Measurements from ENCODE around the gene SFTA2.
"Not testable (repeated sequence)": the region's sequence is repeated elsewhere in the genome, so short reads cannot be mapped to it uniquely, and the experiment has no call there.

Gene SFTA2

DNA sequence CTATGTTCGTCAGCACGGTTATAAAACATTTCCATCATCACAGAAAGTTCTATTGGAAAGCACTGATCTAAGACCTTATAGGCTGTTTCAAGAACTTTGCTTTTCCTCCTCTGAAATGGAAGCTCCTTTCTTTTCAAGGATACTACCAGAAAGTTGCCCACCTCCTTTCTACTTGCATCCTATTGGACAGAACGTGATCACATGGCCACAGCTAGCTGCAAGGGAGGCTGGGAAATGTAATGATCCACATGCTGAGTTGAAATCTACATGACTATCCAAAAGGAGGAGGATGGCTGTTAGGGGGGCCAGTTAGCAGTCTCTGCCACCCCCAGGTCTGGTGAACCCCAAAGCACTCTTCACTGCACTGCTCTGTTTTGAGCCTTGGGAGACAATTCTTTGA lies 3.3 kb downstream of the SFTA2 start:
- Histone ChIP-seq H3K36me3 (ENCODE audit: control insufficient read depth in 2 of 2, insufficient read depth in 1 of 2, low read length in 2 of 2) (peaks cover 10 to 44% of the 10 kb centered on the region in 2 experiments; a peak in 2 of 3 replicates), H3K9me3 (ENCODE audit: control insufficient read depth, insufficient read depth, low read depth, low read length) (no peaks in the 10 kb centered on the region), H3K27ac (ENCODE audit: extremely low read depth, low read depth, low read length) (no peak overlapping the region), H3K4me3 (ENCODE audit: low read depth, low read length) (no peak overlapping the region), H3K4me1 (ENCODE audit: control insufficient read depth, insufficient read depth, low read length) (no peaks in the 10 kb centered on the region)
- CTCF ChIA-PET, result interaction anchor here (0.6 to 2.9 kb wide), 3 partner anchors 13 to 142 kb away, joined by 3 to 15 read pairs (median 4); no protein-coding TSS in a partner anchor
- POLR2A ChIA-PET, result interaction anchor here (1.5 kb wide), 1 partner anchor 10 kb away, joined by 5 read pairs; no protein-coding TSS in a partner anchor
- TF ChIP-seq ZNF433 (tag by site-specific recombination; IDR thresholded peaks at IDR 0.05; ENCODE audit: low read depth) (no peak), ZNF140 (tag by site-specific recombination; IDR thresholded peaks at IDR 0.05) (no peak), ZNF48 (tag by site-specific recombination; IDR thresholded peaks at IDR 0.05) (no peak), RBAK (tag by site-specific recombination; IDR thresholded peaks at IDR 0.05) (no peak), ZBTB48 (tag by site-specific recombination; IDR thresholded peaks at IDR 0.05) (no peak), ZNF624 (tag by site-specific recombination; IDR thresholded peaks at IDR 0.05) (no peak), ZNF302 (tag by site-specific recombination; IDR thresholded peaks at IDR 0.05; ENCODE audit: low read depth) (no peak)

DNA sequence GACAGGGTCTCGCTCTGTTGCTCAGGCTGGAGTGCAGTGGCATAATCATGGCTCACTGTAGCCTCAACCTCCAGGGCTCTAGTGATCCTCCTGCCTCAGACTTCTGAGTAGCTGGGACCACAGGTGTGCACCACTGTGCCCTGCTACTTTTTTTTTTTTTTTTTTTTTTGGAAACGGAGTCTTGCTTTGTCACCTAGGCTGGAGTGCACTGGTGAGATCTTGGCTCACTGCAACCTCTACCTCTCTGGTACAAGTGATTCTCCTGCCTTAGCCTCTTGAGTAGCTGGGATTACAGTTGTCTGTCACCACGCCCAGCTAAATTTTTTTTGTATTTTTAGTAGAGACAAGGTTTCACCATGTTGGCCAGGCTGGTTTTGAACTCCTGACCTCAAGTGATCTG lies 4.9 kb downstream of the SFTA2 start:
- ChIA-PET POLR2A (interaction anchor here (0.6 to 1.5 kb wide), 4 partner anchors 8 to 312 kb away, joined by 3 to 7 read pairs (median 5); partner anchors contain the start of gene MUC21), CTCF (interaction anchor here (1.0 to 2.9 kb wide), 3 partner anchors 11 to 211 kb away, joined by 4 to 15 read pairs (median 4); partner anchors contain the start of gene PSORS1C2)
- H3K9me3 ChIP-seq (ENCODE audit: control insufficient read depth, insufficient read depth, low read depth, low read length); H3K4me1 ChIP-seq (ENCODE audit: control insufficient read depth, insufficient read depth, low read length); H3K4me3 ChIP-seq (ENCODE audit: low read depth, low read length); H3K27ac ChIP-seq (ENCODE audit: extremely low read depth, low read depth, low read length): not testable (repeated sequence)
- peaks cover 10 to 60% of the 10 kb centered on the region in 2 experiments; a peak in 2 of 3 replicates for H3K36me3 ChIP-seq (ENCODE audit: control insufficient read depth in 2 of 2, insufficient read depth in 1 of 2, low read length in 2 of 2)

DNA sequence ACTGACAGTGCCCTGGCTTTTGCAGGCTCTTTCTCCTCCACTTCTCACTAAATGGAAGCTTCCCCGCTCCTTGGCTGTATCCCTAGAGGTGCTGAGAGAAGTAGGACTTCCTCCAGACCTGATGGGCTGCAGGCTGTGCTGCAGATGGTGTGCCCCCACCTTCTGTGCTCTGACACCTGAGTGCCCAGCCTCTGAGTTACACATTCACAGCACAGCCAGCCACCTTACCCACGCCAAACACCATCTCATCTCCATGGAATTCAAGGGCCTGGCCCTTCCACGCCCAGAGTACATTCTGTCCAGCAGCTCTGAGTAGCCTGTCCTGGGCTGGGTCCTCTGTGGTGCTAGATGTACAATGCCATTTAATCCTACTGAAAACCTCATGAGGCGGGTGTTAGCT lies 5.3 kb downstream of the SFTA2 start:
- no peaks in the 10 kb centered on the region for H3K9me3 ChIP-seq (ENCODE audit: control insufficient read depth, insufficient read depth, low read depth, low read length)
- H3K27ac ChIP-seq (ENCODE audit: extremely low read depth, low read depth, low read length), result no peak overlapping the region
- H3K36me3 ChIP-seq (ENCODE audit: control insufficient read depth in 2 of 2, insufficient read depth in 1 of 2, low read length in 2 of 2), result peaks cover 10 to 64% of the 10 kb centered on the region in 2 experiments; a peak in 2 of 3 replicates
- CTCF ChIA-PET, result interaction anchor here (0.9 to 2.9 kb wide), 4 partner anchors 11 to 212 kb away, joined by 3 to 15 read pairs (median 4); partner anchors contain the start of gene PSORS1C2
- H3K4me3 ChIP-seq (ENCODE audit: low read depth, low read length), result no peak overlapping the region
- H3K4me1 ChIP-seq (ENCODE audit: control insufficient read depth, insufficient read depth, low read length), result no peaks in the 10 kb centered on the region
- TF ChIP-seq KLF7 (tag by site-specific recombination; IDR thresholded peaks at IDR 0.05; ENCODE audit: borderline replicate concordance) (no peak), ZNF777 (tag by site-specific recombination; IDR thresholded peaks at IDR 0.05; ENCODE audit: borderline replicate concordance) (no peak), GLI2 (tag by site-specific recombination; IDR thresholded peaks at IDR 0.05; ENCODE audit: borderline replicate concordance, low read depth) (no peak), ZNF426 (tag by site-specific recombination; IDR thresholded peaks at IDR 0.05) (no peak), KLF9 (tag by site-specific recombination; IDR thresholded peaks at IDR 0.05; ENCODE audit: low read depth) (no peak), ZNF2 (tag by site-specific recombination; IDR thresholded peaks at IDR 0.05) (no peak), ZNF350 (tag by site-specific recombination; IDR thresholded peaks at IDR 0.05) (no peak), ZNF302 (tag by site-specific recombination; IDR thresholded peaks at IDR 0.05; ENCODE audit: low read depth) (no peak), HOXD13 (CRISPR knock-in tag; IDR thresholded peaks at IDR 0.05; ENCODE audit: borderline replicate concordance) (no peak), KLF16 (tag by site-specific recombination; IDR thresholded peaks at IDR 0.05) (no peak), HOXA7 (CRISPR knock-in tag; IDR thresholded peaks at IDR 0.05; ENCODE audit: borderline replicate concordance) (no peak)
- TF ChIP-seq, protein P1, sequence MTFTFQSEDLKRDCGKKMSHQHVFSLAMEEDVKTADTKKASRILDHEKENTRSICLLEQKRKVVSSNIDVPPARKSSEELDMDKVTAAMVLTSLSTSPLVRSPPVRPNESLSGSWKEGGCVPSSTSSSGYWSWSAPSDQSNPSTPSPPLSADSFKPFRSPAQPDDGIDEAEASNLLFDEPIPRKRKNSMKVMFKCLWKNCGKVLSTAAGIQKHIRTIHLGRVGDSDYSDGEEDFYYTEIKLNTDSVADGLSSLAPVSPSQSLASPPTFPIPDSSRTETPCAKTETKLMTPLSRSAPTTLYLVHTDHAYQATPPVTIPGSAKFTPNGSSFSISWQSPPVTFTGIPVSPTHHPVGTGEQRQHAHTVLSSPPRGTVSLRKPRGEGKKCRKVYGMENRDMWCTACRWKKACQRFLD (tag by site-specific recombination; IDR thresholded peaks at IDR 0.05), result no peak
- TF ChIP-seq, protein P2, sequence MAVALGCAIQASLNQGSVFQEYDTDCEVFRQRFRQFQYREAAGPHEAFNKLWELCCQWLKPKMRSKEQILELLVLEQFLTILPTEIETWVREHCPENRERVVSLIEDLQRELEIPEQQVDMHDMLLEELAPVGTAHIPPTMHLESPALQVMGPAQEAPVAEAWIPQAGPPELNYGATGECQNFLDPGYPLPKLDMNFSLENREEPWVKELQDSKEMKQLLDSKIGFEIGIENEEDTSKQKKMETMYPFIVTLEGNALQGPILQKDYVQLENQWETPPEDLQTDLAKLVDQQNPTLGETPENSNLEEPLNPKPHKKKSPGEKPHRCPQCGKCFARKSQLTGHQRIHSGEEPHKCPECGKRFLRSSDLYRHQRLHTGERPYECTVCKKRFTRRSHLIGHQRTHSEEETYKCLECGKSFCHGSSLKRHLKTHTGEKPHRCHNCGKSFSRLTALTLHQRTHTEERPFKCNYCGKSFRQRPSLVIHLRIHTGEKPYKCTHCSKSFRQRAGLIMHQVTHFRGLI (tag by site-specific recombination; IDR thresholded peaks at IDR 0.05), result no peak
- TF ChIP-seq, protein P3, sequence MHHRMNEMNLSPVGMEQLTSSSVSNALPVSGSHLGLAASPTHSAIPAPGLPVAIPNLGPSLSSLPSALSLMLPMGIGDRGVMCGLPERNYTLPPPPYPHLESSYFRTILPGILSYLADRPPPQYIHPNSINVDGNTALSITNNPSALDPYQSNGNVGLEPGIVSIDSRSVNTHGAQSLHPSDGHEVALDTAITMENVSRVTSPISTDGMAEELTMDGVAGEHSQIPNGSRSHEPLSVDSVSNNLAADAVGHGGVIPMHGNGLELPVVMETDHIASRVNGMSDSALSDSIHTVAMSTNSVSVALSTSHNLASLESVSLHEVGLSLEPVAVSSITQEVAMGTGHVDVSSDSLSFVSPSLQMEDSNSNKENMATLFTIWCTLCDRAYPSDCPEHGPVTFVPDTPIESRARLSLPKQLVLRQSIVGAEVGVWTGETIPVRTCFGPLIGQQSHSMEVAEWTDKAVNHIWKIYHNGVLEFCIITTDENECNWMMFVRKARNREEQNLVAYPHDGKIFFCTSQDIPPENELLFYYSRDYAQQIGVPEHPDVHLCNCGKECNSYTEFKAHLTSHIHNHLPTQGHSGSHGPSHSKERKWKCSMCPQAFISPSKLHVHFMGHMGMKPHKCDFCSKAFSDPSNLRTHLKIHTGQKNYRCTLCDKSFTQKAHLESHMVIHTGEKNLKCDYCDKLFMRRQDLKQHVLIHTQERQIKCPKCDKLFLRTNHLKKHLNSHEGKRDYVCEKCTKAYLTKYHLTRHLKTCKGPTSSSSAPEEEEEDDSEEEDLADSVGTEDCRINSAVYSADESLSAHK (tag by site-specific recombination; IDR thresholded peaks at IDR 0.05), result no peak
- TF ChIP-seq, protein P4, sequence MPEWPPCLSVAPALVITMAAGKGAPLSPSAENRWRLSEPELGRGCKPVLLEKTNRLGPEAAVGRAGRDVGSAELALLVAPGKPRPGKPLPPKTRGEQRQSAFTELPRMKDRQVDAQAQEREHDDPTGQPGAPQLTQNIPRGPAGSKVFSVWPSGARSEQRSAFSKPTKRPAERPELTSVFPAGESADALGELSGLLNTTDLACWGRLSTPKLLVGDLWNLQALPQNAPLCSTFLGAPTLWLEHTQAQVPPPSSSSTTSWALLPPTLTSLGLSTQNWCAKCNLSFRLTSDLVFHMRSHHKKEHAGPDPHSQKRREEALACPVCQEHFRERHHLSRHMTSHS (tag by site-specific recombination; IDR thresholded peaks at IDR 0.05), result no peak
- POLR2A ChIA-PET, result interaction anchor here (0.6 to 1.5 kb wide), 4 partner anchors 11 to 312 kb away, joined by 3 to 7 read pairs (median 4); partner anchors contain the start of gene MUC21

DNA sequence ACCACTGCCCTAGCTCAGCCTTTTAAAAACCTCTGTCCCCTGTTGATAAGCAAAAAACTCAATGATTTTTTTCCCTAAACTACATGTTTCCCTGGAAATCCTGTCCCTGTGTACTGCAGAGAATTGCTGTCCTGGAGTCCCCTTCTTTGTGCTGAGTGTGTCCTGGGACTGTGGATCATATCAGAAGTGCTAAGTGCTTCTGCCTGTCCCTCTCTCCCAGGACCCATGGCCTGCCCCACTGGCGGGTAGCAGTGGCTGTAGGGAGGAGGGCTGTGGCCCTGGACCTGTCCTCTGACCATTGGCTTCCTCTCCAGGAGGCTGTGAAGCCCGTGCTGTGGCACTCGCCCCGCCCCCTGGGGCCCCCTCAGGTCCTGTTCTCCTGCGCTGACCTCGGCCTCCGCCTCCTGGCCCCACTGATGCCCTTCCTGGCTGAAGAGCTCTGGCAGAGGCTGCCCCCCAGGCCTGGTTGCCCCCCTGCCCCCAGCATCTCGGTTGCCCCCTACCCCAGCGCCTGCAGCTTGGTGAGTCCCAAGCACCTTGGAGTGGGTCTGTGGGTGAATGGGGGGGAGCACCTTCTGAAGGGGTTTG lies 7.8 kb downstream of the SFTA2 start:
- H3K4me3 ChIP-seq (ENCODE audit: low read depth, low read length); H3K27ac ChIP-seq (ENCODE audit: extremely low read depth, low read depth, low read length); H3K4me1 ChIP-seq (ENCODE audit: control insufficient read depth, insufficient read depth, low read length); H3K9me3 ChIP-seq (ENCODE audit: control insufficient read depth, insufficient read depth, low read depth, low read length): not testable (repeated sequence)
- ChIA-PET POLR2A (interaction anchor here (1.6 kb wide), 1 partner anchor 10 kb away, joined by 3 read pairs; the partner anchor contains the start of gene VARS2), CTCF (interaction anchor here (0.6 to 2.9 kb wide), 3 partner anchors 8 to 511 kb away, joined by 4 to 15 read pairs (median 5); partner anchors contain the start of gene VARS2)
- peaks cover 22 to 89% of the 10 kb centered on the region in 2 experiments for H3K36me3 ChIP-seq (ENCODE audit: control insufficient read depth in 2 of 2, insufficient read depth in 1 of 2, low read length in 2 of 2)

Data from HEK293 (cell line).